ENCODE measurements around the gene PIAS4.

PIAS4 gene

DNA sequence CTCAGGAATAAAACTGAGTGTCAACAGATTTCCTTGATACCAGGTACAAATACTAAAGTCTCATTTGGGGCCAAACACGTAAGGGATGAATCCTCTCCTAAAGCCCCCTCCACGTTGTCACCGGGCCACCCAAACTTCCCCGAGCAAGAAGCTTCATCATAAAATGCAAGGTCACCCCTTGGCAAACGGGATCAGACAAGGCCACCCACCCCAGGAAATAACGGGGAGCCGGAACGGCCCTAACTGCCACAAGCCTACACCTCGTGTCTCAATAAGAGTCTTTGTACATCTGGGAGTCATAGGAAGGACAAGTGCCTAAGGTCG lies 23.0 kb upstream of the PIAS4 start:
- peaks cover 18 to 54% of the 10 kb centered on the region in 2 experiments for H3K36me3 ChIP-seq (ENCODE audit: control insufficient read depth in 2 of 2, insufficient read depth in 1 of 2, low read length in 2 of 2)
- CTCF ChIA-PET = no interaction called here

DNA sequence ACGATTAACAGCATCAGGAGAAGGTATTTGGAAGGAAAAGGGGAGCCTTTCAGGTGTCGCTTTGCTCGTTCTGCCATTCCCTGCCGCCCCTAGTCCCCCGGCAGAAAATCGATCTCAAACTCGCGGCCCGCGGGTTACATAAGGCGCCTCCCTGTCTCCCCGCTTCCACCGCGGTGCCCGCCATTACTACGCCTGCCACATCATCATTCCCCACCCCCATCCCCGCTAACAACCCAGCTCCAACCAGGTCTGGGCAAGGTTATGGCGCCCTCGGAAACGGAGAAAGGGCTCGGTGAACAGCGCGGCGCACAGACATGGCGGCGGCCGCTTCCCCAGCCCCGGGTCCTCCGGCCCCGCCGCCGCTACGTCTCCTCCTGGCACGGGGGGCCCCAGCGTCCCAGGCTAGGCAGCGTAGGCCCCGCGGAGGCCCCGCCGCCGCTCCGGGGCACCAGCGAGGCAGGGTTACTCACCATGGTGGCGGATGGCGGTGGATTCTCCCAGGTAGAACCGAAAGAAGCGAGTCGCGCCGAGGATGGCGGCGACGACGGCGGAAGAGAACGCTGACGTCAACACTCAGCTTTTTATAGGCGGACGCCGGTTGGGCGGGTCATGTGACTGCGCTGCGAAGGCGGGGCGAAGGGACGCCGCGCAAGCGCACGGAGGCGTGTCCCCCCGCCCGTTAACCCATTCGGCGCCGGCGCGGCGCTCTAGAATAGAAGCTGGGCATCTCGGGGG lies 22.5 kb upstream of the PIAS4 start, which contains the start of gene EEF2:
Gene EEF2, minus strand, starts transcription at position 556 of the 735 bp plus-strand sequence. Its CDS starts 83 bp downstream, at position 473.
- peaks cover 16 to 49% of the 10 kb centered on the region in 2 experiments for H3K36me3 ChIP-seq (ENCODE audit: control insufficient read depth in 2 of 2, insufficient read depth in 1 of 2, low read length in 2 of 2)
- CTCF ChIA-PET = interaction anchor here (0.7 to 1.5 kb wide), 12 partner anchors 12 to 1750 kb away, joined by 3 to 10 read pairs (median 4); partner anchors contain the start of gene NMRK2
- TF ChIP-seq KLF8 (tag by site-specific recombination; IDR thresholded peaks at IDR 0.05) = peak; percentile 87
- TF ChIP-seq HOXA7 (CRISPR knock-in tag; IDR thresholded peaks at IDR 0.05; ENCODE audit: borderline replicate concordance) = no peak
- TF ChIP-seq ZNF555 (tag by site-specific recombination; conservative IDR thresholded peaks at IDR 0.05) = no peak
- no peak for TF ChIP-seq ZNF19 (tag by site-specific recombination; IDR thresholded peaks at IDR 0.05; ENCODE audit: low read depth)
- TF ChIP-seq ZFP37 (tag by site-specific recombination; IDR thresholded peaks at IDR 0.05) = peak; percentile 90
- no peak for TF ChIP-seq ZNF114 (tag by site-specific recombination; IDR thresholded peaks at IDR 0.05)
- TF ChIP-seq OVOL3 (tag by site-specific recombination; IDR thresholded peaks at IDR 0.05) = no peak
- TF ChIP-seq, protein P1, sequence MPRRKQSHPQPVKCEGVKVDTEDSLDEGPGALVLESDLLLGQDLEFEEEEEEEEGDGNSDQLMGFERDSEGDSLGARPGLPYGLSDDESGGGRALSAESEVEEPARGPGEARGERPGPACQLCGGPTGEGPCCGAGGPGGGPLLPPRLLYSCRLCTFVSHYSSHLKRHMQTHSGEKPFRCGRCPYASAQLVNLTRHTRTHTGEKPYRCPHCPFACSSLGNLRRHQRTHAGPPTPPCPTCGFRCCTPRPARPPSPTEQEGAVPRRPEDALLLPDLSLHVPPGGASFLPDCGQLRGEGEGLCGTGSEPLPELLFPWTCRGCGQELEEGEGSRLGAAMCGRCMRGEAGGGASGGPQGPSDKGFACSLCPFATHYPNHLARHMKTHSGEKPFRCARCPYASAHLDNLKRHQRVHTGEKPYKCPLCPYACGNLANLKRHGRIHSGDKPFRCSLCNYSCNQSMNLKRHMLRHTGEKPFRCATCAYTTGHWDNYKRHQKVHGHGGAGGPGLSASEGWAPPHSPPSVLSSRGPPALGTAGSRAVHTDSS (tag by site-specific recombination; IDR thresholded peaks at IDR 0.05) = peak; percentile 58; the same call in 1 of the 2 replicates
- TF ChIP-seq ZNF624 (tag by site-specific recombination; IDR thresholded peaks at IDR 0.05) = no peak
- 0 out of 2 replicates have a peak, but pooled peaks have one; percentile 57 for TF ChIP-seq ZSCAN16 (tag by site-specific recombination; IDR thresholded peaks at IDR 0.05)
- TF ChIP-seq KLF9 (tag by site-specific recombination; IDR thresholded peaks at IDR 0.05; ENCODE audit: low read depth) = peak; percentile 86; the same call in 1 of the 2 replicates
- TF ChIP-seq ZNF221 (tag by site-specific recombination; IDR thresholded peaks at IDR 0.05; ENCODE audit: borderline replicate concordance) = no peak
- no peak; the same call in 1 of the 2 replicates for TF ChIP-seq FEZF1 (tag by site-specific recombination; IDR thresholded peaks at IDR 0.05)
- TF ChIP-seq ZIC2 (tag by site-specific recombination; IDR thresholded peaks at IDR 0.05) = no peak
- 0 out of 2 replicates have a peak, but pooled peaks have one; percentile 49 for TF ChIP-seq ZNF843 (tag by site-specific recombination; IDR thresholded peaks at IDR 0.05)
- TF ChIP-seq, protein P2, sequence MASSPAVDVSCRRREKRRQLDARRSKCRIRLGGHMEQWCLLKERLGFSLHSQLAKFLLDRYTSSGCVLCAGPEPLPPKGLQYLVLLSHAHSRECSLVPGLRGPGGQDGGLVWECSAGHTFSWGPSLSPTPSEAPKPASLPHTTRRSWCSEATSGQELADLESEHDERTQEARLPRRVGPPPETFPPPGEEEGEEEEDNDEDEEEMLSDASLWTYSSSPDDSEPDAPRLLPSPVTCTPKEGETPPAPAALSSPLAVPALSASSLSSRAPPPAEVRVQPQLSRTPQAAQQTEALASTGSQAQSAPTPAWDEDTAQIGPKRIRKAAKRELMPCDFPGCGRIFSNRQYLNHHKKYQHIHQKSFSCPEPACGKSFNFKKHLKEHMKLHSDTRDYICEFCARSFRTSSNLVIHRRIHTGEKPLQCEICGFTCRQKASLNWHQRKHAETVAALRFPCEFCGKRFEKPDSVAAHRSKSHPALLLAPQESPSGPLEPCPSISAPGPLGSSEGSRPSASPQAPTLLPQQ (tag by site-specific recombination; IDR thresholded peaks at IDR 0.05) = peak; percentile 80; the same call in 1 of the 2 replicates
- TF ChIP-seq GLIS1 (tag by site-specific recombination; IDR thresholded peaks at IDR 0.05) = no peak
- TF ChIP-seq ZNF707 (tag by site-specific recombination; IDR thresholded peaks at IDR 0.05) = no peak
- peak; percentile 48; the same call in 1 of the 2 replicates for TF ChIP-seq KLF1 (tag by site-specific recombination; IDR thresholded peaks at IDR 0.05)
- TF ChIP-seq REPIN1 (tag by site-specific recombination; IDR thresholded peaks at IDR 0.05; ENCODE audit: low read depth) = no peak
- TF ChIP-seq ZNF274 (IDR thresholded peaks at IDR 0.05; ENCODE audit: low read length) = no peak
- TF ChIP-seq ZNF274 (tag by site-specific recombination; IDR thresholded peaks at IDR 0.05; ENCODE audit: borderline replicate concordance) = no peak
- TF ChIP-seq, protein P3, sequence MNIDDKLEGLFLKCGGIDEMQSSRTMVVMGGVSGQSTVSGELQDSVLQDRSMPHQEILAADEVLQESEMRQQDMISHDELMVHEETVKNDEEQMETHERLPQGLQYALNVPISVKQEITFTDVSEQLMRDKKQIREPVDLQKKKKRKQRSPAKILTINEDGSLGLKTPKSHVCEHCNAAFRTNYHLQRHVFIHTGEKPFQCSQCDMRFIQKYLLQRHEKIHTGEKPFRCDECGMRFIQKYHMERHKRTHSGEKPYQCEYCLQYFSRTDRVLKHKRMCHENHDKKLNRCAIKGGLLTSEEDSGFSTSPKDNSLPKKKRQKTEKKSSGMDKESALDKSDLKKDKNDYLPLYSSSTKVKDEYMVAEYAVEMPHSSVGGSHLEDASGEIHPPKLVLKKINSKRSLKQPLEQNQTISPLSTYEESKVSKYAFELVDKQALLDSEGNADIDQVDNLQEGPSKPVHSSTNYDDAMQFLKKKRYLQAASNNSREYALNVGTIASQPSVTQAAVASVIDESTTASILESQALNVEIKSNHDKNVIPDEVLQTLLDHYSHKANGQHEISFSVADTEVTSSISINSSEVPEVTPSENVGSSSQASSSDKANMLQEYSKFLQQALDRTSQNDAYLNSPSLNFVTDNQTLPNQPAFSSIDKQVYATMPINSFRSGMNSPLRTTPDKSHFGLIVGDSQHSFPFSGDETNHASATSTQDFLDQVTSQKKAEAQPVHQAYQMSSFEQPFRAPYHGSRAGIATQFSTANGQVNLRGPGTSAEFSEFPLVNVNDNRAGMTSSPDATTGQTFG (tag by site-specific recombination; IDR thresholded peaks at IDR 0.05; ENCODE audit: borderline replicate concordance) = peak; percentile 72; the same call in 1 of the 2 replicates
- TF ChIP-seq MZF1 (tag by site-specific recombination; IDR thresholded peaks at IDR 0.05; ENCODE audit: borderline replicate concordance) = no peak
- TF ChIP-seq ZNF138 (tag by site-specific recombination; IDR thresholded peaks at IDR 0.05; ENCODE audit: borderline replicate concordance) = no peak
- no peak for TF ChIP-seq ZFP69B (tag by site-specific recombination; IDR thresholded peaks at IDR 0.05)

More for the DNA sequence above, 23.0 kb upstream of the PIAS4 start:
- no peaks in the 10 kb centered on the region for H3K9me3 ChIP-seq (ENCODE audit: control insufficient read depth, insufficient read depth, low read depth, low read length)
- H3K27ac ChIP-seq (ENCODE audit: extremely low read depth, low read depth, low read length) = peak overlapping the region; percentile 100
- H3K4me3 ChIP-seq (ENCODE audit: low read depth, low read length) = peak overlapping the region; percentile 99
- peaks cover 11% of the 10 kb centered on the region; the same call in 1 of the 2 replicates for H3K4me1 ChIP-seq (ENCODE audit: control insufficient read depth, insufficient read depth, low read length)
- no peak for TF ChIP-seq ZNF596 (tag by site-specific recombination; IDR thresholded peaks at IDR 0.05)
- TF ChIP-seq ZNF426 (tag by site-specific recombination; IDR thresholded peaks at IDR 0.05) = 0 out of 2 replicates have a peak, but pooled peaks have one; percentile 2
- POLR2A ChIA-PET = interaction anchor here (1.4 to 8.3 kb wide), 7 partner anchors 14 to 200 kb away, joined by 3 to 258 read pairs (median 5); partner anchors contain the start of genes DAPK3 and PIAS4

More for the DNA sequence above, 22.5 kb upstream of the PIAS4 start, which contains the start of gene EEF2:
- peaks cover 11% of the 10 kb centered on the region; the same call in 1 of the 2 replicates for H3K4me1 ChIP-seq (ENCODE audit: control insufficient read depth, insufficient read depth, low read length)
- POLR2A ChIA-PET = interaction anchor here (0.6 to 8.3 kb wide), 26 partner anchors 9 to 275 kb away, joined by 3 to 258 read pairs (median 4); partner anchors contain the start of genes DAPK3, MRPL54, PIAS4 and ZBTB7A
- peak within 1 kb of the TSS; percentile 100 for H3K27ac ChIP-seq (ENCODE audit: extremely low read depth, low read depth, low read length)
- no peaks in the 10 kb centered on the region for H3K9me3 ChIP-seq (ENCODE audit: control insufficient read depth, insufficient read depth, low read depth, low read length)
- peak within 1 kb of the TSS; percentile 99 for H3K4me3 ChIP-seq (ENCODE audit: low read depth, low read length)

All from HEK293 (cell line).